ENCODE data around the gene ADAMTS17.

- no peak for TF ChIP-seq CTCF (IDR thresholded peaks at IDR 0.05; ENCODE audit: poor library complexity)
- TF ChIP-seq EZH2 (IDR thresholded peaks at IDR 0.05; ENCODE audit: borderline replicate concordance) = peak; percentile 52
- no peak for TF ChIP-seq EZH2phosphoT487 (IDR thresholded peaks at IDR 0.05; ENCODE audit: low read depth, severe bottlenecking, unreplicated experiment)
Observed at GRCh38 chr15:100373120-100373896, 31.5 kb upstream of the ADAMTS17 start.

Data from hepatocyte (in vitro differentiated cells).